KMS-11 (cell line): ENCODE data around the gene JAML.

ENCODE experiments used
- H2AFZ ChIP-seq: fragments of 200-600 bp; sonication (generic); 2 replicates; pipeline ENCODE4 v1.6.1; 2016; ENCODE audit warnings: antibody characterized with exemption, mixed run types, low read depth
- H3K27ac ChIP-seq: fragments of 200-600 bp; sonication (generic); 2 replicates; pipeline ENCODE4 v1.6.1; 2016; ENCODE audit warnings: mild to moderate bottlenecking, mixed run types
- H3K27me3 ChIP-seq: fragments of 200-600 bp; sonication (generic); 2 replicates; pipeline ENCODE4 v1.6.1; 2017; ENCODE audit warnings: mild to moderate bottlenecking, low read depth, mixed run types, moderate library complexity; ENCODE audit not compliant: insufficient read depth
- H3K36me3 ChIP-seq: fragments of 200-600 bp; sonication (generic); 2 replicates; pipeline ENCODE4 v1.6.1; 2017; ENCODE audit warnings: mild to moderate bottlenecking, mixed run types; ENCODE audit not compliant: insufficient read depth
- H3K4me1 ChIP-seq: fragments of 200-600 bp; sonication (generic); 2 replicates; pipeline ENCODE4 v1.6.1; 2016; ENCODE audit warnings: mild to moderate bottlenecking, low read depth, mixed run types; ENCODE audit not compliant: poor library complexity, severe bottlenecking
- H3K4me2 ChIP-seq: fragments of 200-600 bp; sonication (generic); 2 replicates; pipeline ENCODE4 v1.7.0; 2016; ENCODE audit warnings: mild to moderate bottlenecking, mixed run types
- H3K4me3 ChIP-seq: fragments of 200-600 bp; sonication (generic); IDR thresholded peaks from 2 replicates; pipeline ENCODE4 v1.6.1; 2017; ENCODE audit warnings: low read depth, low read length, mixed read lengths; ENCODE audit not compliant: insufficient read depth
- H3K79me2 ChIP-seq: fragments of 200-600 bp; sonication (generic); 2 replicates; pipeline ENCODE4 v1.6.1; 2016; ENCODE audit warnings: low read depth, mixed run types; ENCODE audit not compliant: insufficient read depth
- H3K9ac ChIP-seq: fragments of 200-600 bp; sonication (generic); 2 replicates; pipeline ENCODE4 v1.6.1; 2016; ENCODE audit warnings: mild to moderate bottlenecking, mixed run types
- H4K20me1 ChIP-seq: fragments of 200-600 bp; sonication (generic); 2 replicates; pipeline ENCODE4 v1.6.1; 2016; ENCODE audit warnings: mild to moderate bottlenecking, mixed run types; ENCODE audit not compliant: insufficient read depth
- TF ChIP-seq, protein P1 (sequence below): fragments of 200-600 bp; sonication (generic); conservative IDR thresholded peaks from 2 replicates; pipeline ENCODE4 v1.6.1; 2017; ENCODE audit warnings: low read depth, mild to moderate bottlenecking, antibody characterized with exemption, low read length, moderate library complexity, mixed read lengths

Gene JAML

GRCh38 chr11:118211006-118211405 lies 13.8 kb downstream of the JAML start:
- H3K4me2 ChIP-seq: no peak overlapping the region
- H3K4me3 ChIP-seq: no peak overlapping the region
- H3K79me2 ChIP-seq: no peaks in the 10 kb centered on the region
- H3K36me3 ChIP-seq: no peaks in the 10 kb centered on the region
- no peak overlapping the region for H3K27ac ChIP-seq
- no peaks in the 10 kb centered on the region for H4K20me1 ChIP-seq
- H3K4me1 ChIP-seq: peaks cover 16% of the 10 kb centered on the region
- no peak overlapping the region for H2AFZ ChIP-seq
- TF ChIP-seq, protein P1, sequence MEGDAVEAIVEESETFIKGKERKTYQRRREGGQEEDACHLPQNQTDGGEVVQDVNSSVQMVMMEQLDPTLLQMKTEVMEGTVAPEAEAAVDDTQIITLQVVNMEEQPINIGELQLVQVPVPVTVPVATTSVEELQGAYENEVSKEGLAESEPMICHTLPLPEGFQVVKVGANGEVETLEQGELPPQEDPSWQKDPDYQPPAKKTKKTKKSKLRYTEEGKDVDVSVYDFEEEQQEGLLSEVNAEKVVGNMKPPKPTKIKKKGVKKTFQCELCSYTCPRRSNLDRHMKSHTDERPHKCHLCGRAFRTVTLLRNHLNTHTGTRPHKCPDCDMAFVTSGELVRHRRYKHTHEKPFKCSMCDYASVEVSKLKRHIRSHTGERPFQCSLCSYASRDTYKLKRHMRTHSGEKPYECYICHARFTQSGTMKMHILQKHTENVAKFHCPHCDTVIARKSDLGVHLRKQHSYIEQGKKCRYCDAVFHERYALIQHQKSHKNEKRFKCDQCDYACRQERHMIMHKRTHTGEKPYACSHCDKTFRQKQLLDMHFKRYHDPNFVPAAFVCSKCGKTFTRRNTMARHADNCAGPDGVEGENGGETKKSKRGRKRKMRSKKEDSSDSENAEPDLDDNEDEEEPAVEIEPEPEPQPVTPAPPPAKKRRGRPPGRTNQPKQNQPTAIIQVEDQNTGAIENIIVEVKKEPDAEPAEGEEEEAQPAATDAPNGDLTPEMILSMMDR: no peak
- H3K9ac ChIP-seq: no peak overlapping the region
- no peaks in the 10 kb centered on the region for H3K27me3 ChIP-seq

DNA sequence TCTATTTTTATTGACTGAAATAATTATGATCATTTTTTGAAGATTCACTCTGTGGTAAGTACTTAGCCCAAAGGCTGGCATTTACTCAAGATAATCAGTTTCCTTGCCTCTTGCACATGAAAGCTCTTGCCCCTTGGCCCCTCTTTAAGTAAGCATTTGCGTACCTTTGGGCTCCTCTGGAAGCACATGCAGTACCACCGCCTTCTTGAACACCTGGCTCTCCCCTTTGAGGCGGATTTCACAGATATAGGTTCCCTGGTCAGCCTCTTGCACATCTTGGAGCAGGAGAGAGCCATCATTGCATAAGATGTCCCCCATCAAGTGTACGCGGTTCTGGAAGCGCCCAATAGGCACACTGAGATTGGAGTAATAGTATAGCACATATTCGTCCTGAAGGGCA lies 14.5 kb downstream of the JAML start:
- Histone ChIP-seq H3K79me2 (no peaks in the 10 kb centered on the region), H2AFZ (no peak overlapping the region), H4K20me1 (no peaks in the 10 kb centered on the region), H3K27me3 (no peaks in the 10 kb centered on the region), H3K9ac (no peak overlapping the region), H3K27ac (no peak overlapping the region), H3K36me3 (no peaks in the 10 kb centered on the region), H3K4me3 (no peak overlapping the region), H3K4me2 (no peak overlapping the region), H3K4me1 (peaks cover 16% of the 10 kb centered on the region)
- TF ChIP-seq, protein P1: no peak

- H2AFZ ChIP-seq: no peak overlapping the region
- H4K20me1 ChIP-seq: no peaks in the 10 kb centered on the region
- no peaks in the 10 kb centered on the region for H3K36me3 ChIP-seq
- no peak overlapping the region for H3K9ac ChIP-seq
- H3K79me2 ChIP-seq: no peaks in the 10 kb centered on the region
- no peak overlapping the region for H3K4me2 ChIP-seq
- H3K27me3 ChIP-seq: no peaks in the 10 kb centered on the region
- H3K27ac ChIP-seq: no peak overlapping the region
- peaks cover 7% of the 10 kb centered on the region for H3K4me1 ChIP-seq
- no peak overlapping the region for H3K4me3 ChIP-seq
- TF ChIP-seq, protein P1: no peak
Observed at GRCh38 chr11:118209033-118209432, 15.8 kb downstream of the JAML start.

- Histone ChIP-seq H3K4me3 (no peak overlapping the region), H3K9ac (no peak overlapping the region), H3K79me2 (no peaks in the 10 kb centered on the region), H4K20me1 (no peaks in the 10 kb centered on the region), H3K4me1 (peaks cover 4% of the 10 kb centered on the region), H2AFZ (no peak overlapping the region), H3K27ac (no peak overlapping the region), H3K4me2 (no peak overlapping the region), H3K27me3 (no peaks in the 10 kb centered on the region), H3K36me3 (no peaks in the 10 kb centered on the region)
- TF ChIP-seq, protein P1: no peak
Observed at GRCh38 chr11:118207079-118207478, 17.7 kb downstream of the JAML start.
